Natural killer cell (primary cell): Measurements from ENCODE around the gene GTF2IRD1. TPM values are rescaled to one million over a fixed set of nuclear protein-coding genes. Genes with fewer than 3 reads are reported as not detected.

Experiments used
- ATAC-seq, 3 donors: fragments of 150-1000 bp in 2 of 3; fragments of 200-7000 bp in 1 of 3; cut with Tn5 transposase; 1 replicate in 1 of 3; 2 replicates in 2 of 3; pipeline ENCODE4 v1.10.0; 2021; ENCODE audit warnings: mild to moderate bottlenecking in 2 of 3, moderate library complexity in 2 of 3
- DNase-seq, 2 donors: peaks; one replicate each; pipeline versions ENCODE4 v3.0.0 to v3.0.0-alpha.2; 2013 to 2021; ENCODE audit warnings: mixed read lengths in 1 of 2
- H3K27ac ChIP-seq: one replicate; pipeline ENCODE4 v1.5.1; 2013; ENCODE audit warnings: mild to moderate bottlenecking, low read length
- H3K27me3 ChIP-seq: one replicate; pipeline ENCODE4 v1.6.1; 2013; ENCODE audit warnings: low read length; ENCODE audit not compliant: control insufficient read depth, insufficient read depth
- H3K36me3 ChIP-seq: one replicate; pipeline ENCODE4 v1.6.1; 2013; ENCODE audit warnings: low read length; ENCODE audit not compliant: control insufficient read depth, insufficient read depth
- H3K4me1 ChIP-seq: one replicate; pipeline ENCODE4 v1.6.1; 2013; ENCODE audit warnings: low read length; ENCODE audit not compliant: control insufficient read depth, insufficient read depth
- H3K4me3 ChIP-seq: one replicate; pipeline ENCODE4 v1.5.1; 2013; ENCODE audit warnings: low read length
- H3K9me3 ChIP-seq: one replicate; pipeline ENCODE4 v1.6.1; 2013; ENCODE audit warnings: low read length; ENCODE audit not compliant: control insufficient read depth, insufficient read depth
- H3K27ac Mint-ChIP-seq, 2 donors: one replicate each; pipeline ENCODE4 v1.8.0; 2022; ENCODE audit warnings: mild to moderate bottlenecking in 2 of 2, mixed read lengths in 2 of 2, moderate library complexity in 1 of 2
- H3K27me3 Mint-ChIP-seq, 2 donors: one replicate each; pipeline ENCODE4 v1.8.0; 2022; ENCODE audit warnings: low read depth in 2 of 2, mixed read lengths in 2 of 2
- H3K36me3 Mint-ChIP-seq: one replicate; pipeline ENCODE4 v1.8.0; 2022; ENCODE audit warnings: mixed read lengths
- H3K4me1 Mint-ChIP-seq, 2 donors: one replicate each; pipeline ENCODE4 v1.8.0; 2022; ENCODE audit warnings: mixed read lengths in 2 of 2
- H3K4me3 Mint-ChIP-seq: one replicate; pipeline ENCODE4 v1.8.0; 2022; ENCODE audit warnings: mild to moderate bottlenecking, moderate library complexity, mixed read lengths
- H3K9me3 Mint-ChIP-seq, 2 donors: one replicate each; pipeline ENCODE4 v1.8.0; 2022; ENCODE audit warnings: mixed read lengths in 2 of 2
- WGBS: methylation state at CpG from one replicate; pipeline ENCODE4 v1.1.7; 2013; ENCODE audit warnings: missing lambda C conversion rate; ENCODE audit not compliant: insufficient coverage; 5-methylcytosine and 5-hydroxymethylcytosine counted together
- intact Hi-C: fragments of 100-400 bp; cut with micrococcal nuclease; formaldehyde crosslinking; loops from one replicate; pipeline ENCODE4 v1.14.2; 2022
- total RNA-seq, 4 donors: library from RNA; stranded (reverse); fragments of 120-200 nt in 1 of 4; gene quantifications; one replicate each; pipeline versions ENCODE4 v1.2.3 to v1.2.4, GENCODE V29; 2013 to 2022
- TF ChIP-seq, protein P1 (sequence below): fragments of 200-600 bp; IDR thresholded peaks from one replicate; pipeline ENCODE4 v1.8.0; 2022; ENCODE audit warnings: antibody characterized with exemption

GTF2IRD1 gene
- total RNA-seq, 3 donors from 2014 or later (not counting 1 experiment from before 2014, with no cell fraction given): not detected

DNA sequence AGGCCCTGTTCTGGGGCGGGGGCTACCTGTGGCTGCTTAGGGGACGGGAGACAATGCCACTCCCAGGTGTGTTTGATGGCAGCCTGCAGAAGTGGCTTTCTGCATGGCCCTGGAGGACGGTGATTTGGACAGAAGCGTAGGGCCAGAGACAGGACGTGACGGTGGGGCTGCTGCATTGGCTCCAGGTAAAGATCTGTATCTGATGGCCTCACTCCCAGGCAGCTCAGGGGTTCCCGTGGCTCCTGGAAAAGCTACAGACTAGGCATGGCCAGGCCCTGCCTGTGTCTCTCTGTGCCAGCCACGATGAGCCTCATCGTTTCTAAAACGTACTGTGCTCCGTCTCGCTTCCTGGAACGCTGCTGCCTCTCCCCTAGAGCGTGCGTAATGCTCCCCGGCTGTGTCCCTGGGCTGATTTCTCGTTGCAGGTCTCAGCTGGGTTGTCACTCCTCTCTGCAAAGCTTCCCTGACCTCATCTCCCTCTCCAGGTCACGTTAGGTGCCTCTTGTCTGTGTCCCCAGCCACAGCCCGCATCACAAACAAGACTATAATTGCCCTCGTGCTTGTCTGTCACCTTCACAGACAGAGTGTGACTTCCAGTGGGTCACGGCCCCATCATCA lies 12.6 kb downstream of the GTF2IRD1 start:
- WGBS: 80% methylated on average over 21 of the region's 21 CpGs
- Histone ChIP-seq H3K9me3 (no peaks in the 10 kb centered on the region), H3K36me3 (no peaks in the 10 kb centered on the region), H3K27ac (no peak overlapping the region), H3K27me3 (no peaks in the 10 kb centered on the region), H3K4me3 (no peak overlapping the region), H3K4me1 (no peaks in the 10 kb centered on the region)
- Mint-ChIP-seq H3K27me3 (peaks cover 0 to 3% of the 10 kb centered on the region in 2 donors), H3K36me3 (no peaks in the 10 kb centered on the region), H3K4me3 (no peak overlapping the region), H3K4me1 (no peaks in the 10 kb centered on the region), H3K27ac (no peak overlapping the region), H3K9me3 (no peaks in the 10 kb centered on the region)
- intact Hi-C loops: no loop called here
- TF ChIP-seq, protein P1, sequence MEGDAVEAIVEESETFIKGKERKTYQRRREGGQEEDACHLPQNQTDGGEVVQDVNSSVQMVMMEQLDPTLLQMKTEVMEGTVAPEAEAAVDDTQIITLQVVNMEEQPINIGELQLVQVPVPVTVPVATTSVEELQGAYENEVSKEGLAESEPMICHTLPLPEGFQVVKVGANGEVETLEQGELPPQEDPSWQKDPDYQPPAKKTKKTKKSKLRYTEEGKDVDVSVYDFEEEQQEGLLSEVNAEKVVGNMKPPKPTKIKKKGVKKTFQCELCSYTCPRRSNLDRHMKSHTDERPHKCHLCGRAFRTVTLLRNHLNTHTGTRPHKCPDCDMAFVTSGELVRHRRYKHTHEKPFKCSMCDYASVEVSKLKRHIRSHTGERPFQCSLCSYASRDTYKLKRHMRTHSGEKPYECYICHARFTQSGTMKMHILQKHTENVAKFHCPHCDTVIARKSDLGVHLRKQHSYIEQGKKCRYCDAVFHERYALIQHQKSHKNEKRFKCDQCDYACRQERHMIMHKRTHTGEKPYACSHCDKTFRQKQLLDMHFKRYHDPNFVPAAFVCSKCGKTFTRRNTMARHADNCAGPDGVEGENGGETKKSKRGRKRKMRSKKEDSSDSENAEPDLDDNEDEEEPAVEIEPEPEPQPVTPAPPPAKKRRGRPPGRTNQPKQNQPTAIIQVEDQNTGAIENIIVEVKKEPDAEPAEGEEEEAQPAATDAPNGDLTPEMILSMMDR: no peak
- ATAC-seq (no peak), DNase-seq (no peak)

DNA sequence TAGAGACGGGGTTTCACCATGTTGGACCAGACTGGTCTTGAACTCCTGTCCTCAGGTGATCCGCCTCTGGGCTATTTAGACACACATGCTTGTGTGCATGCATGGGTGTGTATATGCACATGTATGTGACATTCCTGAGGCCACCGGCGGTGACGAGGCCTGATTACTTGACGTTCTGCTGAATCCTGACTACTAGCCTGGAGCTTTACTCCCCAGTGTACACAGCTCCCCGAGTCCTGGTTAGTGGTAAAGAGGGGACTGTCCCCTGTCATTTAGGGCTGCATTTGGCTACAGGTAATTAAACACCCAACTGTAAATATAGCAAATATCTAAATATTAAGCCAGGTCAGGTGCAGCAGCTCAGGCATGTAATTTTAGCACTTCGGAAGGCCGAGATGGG lies 14.2 kb downstream of the GTF2IRD1 start:
- Histone ChIP-seq H3K4me1 (no peaks in the 10 kb centered on the region), H3K9me3 (no peaks in the 10 kb centered on the region), H3K27ac (no peak overlapping the region), H3K27me3 (no peaks in the 10 kb centered on the region), H3K4me3 (no peak overlapping the region), H3K36me3 (no peaks in the 10 kb centered on the region)
- Mint-ChIP-seq H3K4me3 (no peak overlapping the region), H3K27me3 (peaks cover 0 to 3% of the 10 kb centered on the region in 2 donors), H3K36me3 (no peaks in the 10 kb centered on the region), H3K9me3 (no peaks in the 10 kb centered on the region), H3K27ac (no peak overlapping the region), H3K4me1 (no peaks in the 10 kb centered on the region)
- ATAC-seq: no peak
- intact Hi-C loops: no loop called here
- TF ChIP-seq, protein P1: no peak
- DNase-seq: no peak
- WGBS: 80% methylated on average over 9 of the region's 9 CpGs

DNA sequence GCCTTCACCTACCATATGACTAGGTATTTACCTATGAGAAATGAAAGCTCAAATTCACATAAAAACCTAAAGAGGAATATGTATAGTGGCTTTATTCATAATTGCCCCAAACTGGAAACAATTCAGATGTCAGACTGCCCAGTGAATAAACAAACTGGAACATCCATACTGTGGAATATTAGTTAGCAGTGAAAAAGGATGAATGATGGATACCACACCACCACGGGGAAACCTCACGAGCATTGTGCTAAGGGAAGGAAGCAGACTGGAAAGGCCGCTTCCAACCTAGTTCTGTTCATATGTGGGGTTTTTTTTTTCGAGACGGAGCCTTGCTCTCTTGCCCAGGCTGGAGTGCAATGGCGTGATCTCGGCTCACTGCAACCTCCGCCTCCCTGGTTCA lies 16.8 kb downstream of the GTF2IRD1 start:
- Mint-ChIP-seq H3K27me3 (peaks cover 0 to 3% of the 10 kb centered on the region in 2 donors), H3K27ac (no peak overlapping the region), H3K9me3 (no peaks in the 10 kb centered on the region), H3K4me1 (no peaks in the 10 kb centered on the region), H3K4me3 (no peak overlapping the region), H3K36me3 (no peaks in the 10 kb centered on the region)
- no peaks in the 10 kb centered on the region for H3K27me3 ChIP-seq
- no peaks in the 10 kb centered on the region for H3K36me3 ChIP-seq
- H3K4me3 ChIP-seq: no peak overlapping the region
- H3K4me1 ChIP-seq: no peaks in the 10 kb centered on the region
- TF ChIP-seq, protein P1: no peak
- intact Hi-C loops: no loop called here
- WGBS: 99% methylated on average over 8 of the region's 8 CpGs
- DNase-seq: no peak
- no peak overlapping the region for H3K27ac ChIP-seq
- H3K9me3 ChIP-seq: no peaks in the 10 kb centered on the region
- ATAC-seq: no peak

DNA sequence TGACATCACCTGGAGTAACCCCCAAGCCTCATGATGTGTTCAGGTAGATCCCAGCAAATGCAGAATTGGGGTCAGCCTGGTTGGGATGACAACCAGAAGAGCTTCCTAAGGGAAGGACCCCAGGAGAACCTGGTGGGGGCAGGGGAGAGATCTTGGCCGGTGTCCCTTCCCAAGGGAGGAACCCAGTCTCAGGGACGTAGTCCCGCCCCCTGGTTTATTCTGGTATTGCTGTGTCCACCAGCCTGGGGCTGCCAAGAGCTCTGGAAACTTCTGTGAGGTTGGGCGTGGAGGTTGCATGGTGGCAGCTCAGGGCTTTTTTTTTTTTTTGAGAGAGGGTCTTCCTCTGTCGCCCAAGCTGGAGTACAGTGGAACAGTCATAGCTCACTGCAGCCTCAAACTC lies 19.4 kb downstream of the GTF2IRD1 start:
- ATAC-seq (no peak), DNase-seq (no peak)
- TF ChIP-seq, protein P1: no peak
- H3K4me1 ChIP-seq: no peaks in the 10 kb centered on the region
- Mint-ChIP-seq H3K4me3 (no peak overlapping the region), H3K4me1 (peaks cover 5% of the 10 kb centered on the region in 2 donors), H3K36me3 (no peaks in the 10 kb centered on the region), H3K9me3 (no peaks in the 10 kb centered on the region), H3K27ac (no peak overlapping the region), H3K27me3 (no peaks in the 10 kb centered on the region)
- H3K27me3 ChIP-seq: no peaks in the 10 kb centered on the region
- H3K9me3 ChIP-seq: no peaks in the 10 kb centered on the region
- no peaks in the 10 kb centered on the region for H3K36me3 ChIP-seq
- 89% methylated on average over 5 of the region's 5 CpGs for WGBS
- H3K4me3 ChIP-seq: no peak overlapping the region
- intact Hi-C loops: no loop called here
- H3K27ac ChIP-seq: no peak overlapping the region
